Middle frontal gyrus (tissue), 1 donor: ENCODE measurements around the gene NXT1.
A peak's percentile ranks its signal among the peaks of the same experiment; 100 is the strongest.
"Not testable (repeated sequence)": the region's sequence is repeated elsewhere in the genome, so short reads cannot be mapped to it uniquely, and the experiment has no call there.

Source experiments
- DNase-seq: peaks from one replicate; pipeline ENCODE4 v3.0.0-alpha.2; 2015; ENCODE audit warnings: low spot score; ENCODE audit errors: extremely low spot score

NXT1 gene

DNA sequence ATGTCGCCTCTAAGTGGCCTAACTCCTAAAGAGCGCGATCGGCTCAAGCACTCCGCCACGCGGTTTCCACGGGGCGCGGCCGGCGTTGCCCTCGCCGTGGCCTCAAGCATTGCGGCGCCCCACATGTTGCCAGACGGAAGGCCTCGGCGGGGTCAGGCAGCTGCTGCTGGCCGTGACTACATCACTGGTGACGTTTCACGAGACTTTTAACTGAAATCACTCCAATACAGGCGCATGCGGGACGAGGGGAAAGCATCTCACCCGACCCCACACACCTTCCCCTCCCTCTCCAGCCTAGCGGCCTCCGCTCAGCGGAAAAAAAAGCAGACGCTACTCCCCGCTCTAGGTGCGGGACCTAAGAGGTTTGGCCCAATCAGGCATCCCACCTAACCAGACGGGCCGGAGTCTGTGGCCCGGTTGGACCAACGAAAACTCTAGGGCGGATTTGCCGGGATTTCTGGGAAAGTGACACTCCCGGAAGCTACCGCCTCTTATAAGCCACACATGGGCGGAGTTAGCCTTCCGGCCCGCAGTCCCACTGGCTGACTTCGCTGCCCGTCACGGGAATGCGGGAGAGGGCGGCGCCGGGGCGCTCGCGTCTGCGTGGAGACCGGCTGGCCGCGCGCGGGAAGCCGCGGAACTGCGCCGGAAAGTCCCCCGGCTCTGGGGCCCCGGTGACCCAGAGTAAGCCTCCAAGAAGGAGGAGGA lies at the start of gene NXT1:
Gene NXT1, plus strand, starts transcription at position 596 of the 708 bp plus-strand sequence. CDS start 3,251 bp downstream, outside the sequence.
- DNase-seq: peak; percentile 95

DNA sequence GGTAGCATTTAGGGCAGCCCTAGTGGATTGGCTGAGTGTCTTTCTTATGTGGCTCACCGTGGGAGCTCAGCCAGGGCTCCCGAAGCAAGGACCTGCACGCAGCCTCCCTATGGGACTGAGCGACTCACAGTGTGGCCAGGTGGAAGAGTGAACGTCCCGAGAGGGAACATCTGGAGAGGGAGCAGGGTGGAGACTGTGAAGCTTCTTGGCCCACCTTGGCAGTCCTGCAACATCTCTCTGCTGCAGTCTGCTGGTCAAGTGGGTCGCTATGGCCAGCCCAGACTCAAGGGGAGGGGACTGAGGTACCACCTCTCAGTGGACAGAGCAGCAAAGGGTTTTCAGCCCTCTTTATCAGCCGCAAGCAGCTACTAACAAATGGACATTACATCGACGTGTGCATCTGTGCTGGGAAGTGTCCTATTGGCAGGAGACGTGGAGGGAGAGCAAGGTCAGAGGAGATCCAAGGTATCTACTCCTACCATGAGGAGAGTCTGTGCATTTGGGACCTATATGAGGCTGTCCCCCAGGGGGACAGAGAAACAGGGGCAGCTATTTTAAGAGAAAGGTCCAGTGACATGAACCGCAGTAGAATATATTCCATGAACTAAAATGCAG lies 49.0 kb upstream of the NXT1 start:
- DNase-seq: no peak

DNA sequence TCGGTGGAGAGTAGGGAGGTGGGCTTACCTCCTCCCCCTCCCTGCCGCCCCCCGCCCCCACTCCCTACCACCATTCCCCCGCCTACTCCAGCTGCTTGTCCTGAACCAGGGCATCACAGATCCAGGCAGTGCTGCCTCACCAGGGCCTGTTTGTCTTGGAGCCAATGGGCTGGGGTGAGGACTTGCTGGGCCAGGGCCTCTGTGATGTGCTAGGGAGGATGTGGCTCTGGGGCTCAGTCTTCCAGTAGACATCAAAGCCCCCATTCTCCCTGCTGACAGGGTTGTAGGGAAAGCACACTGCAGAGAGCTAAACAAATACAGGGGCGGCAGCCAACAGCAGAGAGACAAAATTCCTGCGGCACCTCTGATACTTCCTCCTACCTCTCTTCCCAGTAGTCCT lies 48.2 kb upstream of the NXT1 start:
- DNase-seq: no peak

DNA sequence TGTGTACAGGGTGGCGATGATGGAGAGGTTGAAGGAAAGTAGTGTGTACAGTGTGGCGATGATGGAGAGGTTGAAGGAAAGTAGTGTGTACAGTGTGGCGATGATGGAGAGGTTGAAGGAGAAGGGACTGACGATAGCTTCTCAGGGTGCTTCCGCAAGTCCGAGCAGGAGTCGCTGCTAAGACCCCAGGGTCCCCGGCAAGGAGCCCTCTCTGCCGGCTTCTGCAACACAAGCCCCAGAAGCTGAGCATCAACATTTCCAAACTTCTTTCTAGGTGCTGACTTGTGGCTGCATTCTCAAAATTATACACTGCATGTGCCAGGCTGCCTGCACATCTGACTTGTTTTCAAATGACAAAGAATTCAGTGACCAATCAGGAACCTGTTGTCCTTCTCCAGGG lies 47.8 kb upstream of the NXT1 start:
- no peak for DNase-seq

DNA sequence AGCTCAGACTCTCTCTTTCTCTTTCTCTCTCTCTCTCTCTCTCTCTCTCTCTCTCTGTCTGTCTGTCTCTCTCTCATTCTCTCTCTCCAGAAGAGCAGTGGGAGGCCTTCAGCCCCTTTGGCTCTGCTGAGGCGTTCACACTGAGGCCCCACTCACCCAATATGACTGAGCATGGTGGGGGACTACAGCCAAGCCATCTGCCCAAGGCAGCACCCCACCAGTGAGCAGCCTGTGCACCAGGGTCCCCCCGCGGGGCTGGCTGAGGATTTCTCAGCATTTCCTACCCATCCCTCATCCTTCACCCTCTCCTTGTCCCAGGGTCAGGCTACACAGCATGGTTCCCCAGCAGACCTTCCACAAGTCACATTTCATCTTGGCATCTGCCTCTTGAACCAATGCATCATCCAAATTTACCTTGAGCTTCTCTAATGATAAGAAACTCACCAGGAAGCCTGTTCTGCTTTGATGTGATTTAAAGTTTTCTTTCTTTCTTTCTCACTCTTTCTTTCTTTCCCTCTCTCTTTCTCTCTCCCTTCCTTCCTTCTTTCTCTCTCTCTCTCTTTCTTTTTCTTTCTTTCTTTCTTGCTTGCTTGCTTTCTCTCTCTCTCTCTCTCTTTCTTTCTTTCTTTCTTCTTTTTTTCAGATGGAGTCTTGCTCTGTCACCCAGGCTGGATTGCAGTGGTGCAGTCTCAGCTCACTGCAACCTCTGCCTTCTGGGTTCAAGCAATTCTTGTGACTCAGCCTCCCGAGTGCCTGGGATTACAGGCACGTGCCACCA lies 47.1 kb upstream of the NXT1 start:
- DNase-seq: no peak

DNA sequence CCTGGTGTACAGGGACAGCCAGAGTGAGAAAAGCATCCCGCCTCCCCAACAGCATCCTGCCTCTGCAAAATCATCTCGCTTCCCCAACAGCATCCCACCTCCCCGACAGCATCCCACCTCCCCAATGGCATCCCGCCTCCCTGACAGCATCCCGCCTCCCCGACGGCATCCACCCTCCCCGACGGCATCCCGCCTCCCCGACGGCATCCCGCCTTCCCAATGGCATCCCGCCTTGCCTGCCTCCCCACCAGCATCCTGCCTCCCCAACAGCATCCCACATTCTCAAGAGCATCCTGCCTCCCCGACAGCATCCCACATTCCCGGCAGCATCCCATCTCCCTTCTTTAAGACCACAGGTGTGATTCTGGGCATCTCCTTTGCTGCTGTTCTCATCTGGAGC lies 46.0 kb upstream of the NXT1 start:
- no peak for DNase-seq

DNA sequence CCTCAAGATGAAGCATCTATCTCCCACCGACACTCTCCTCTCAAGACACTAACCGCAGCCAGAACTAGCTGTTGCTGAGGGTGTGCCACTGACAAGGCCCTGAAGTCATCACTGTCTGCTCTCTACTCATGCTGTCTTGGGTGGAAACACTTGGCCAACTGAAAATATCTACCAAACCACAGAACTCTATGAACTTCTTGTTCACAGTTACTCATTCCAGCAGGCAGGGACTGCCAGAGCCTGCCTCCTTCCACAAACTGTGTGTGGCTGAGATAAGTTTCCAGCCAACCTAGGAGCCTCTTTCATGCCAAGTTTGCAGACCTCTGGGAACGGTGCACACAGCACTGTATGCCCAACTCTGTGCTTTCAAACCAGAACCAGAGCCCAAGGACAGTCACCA lies 45.5 kb upstream of the NXT1 start:
- no peak for DNase-seq

DNA sequence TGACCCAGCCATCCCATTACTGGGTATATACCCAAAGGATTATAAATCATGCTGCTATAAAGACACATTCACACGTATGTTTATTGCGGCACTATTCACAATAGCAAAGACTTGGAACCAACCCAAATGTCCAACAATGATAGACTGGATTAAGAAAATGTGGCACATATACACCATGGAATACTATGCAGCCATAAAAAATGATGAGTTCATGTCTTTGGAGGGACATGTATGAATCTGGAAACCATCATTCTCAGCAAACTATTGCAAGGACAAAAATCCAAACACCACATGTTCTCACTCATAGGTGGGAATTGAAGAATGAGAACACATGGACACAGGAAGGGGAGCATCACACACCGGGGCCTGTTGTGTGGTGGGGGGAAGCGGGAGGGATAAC lies 43.2 kb upstream of the NXT1 start:
- DNase-seq: not testable (repeated sequence)

DNA sequence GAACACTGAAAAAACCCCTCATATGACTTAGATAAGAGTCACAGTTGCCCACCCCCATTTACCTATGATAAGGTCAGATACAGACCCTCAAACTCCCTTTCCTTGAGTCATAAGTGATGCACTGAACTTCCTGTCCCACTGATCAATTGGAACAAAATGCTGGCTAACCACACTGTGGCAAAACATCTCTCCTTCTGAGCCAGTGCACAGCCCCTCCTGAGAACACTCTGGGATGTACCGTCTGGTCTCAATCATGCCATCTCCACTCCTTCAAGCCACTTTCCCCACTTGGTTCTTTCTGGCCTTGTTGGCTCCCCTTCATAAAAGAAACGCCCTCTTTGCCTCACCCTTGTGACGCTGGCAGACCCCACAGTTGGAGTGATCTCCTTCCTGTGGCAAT lies 42.6 kb upstream of the NXT1 start:
- DNase-seq: no peak

DNA sequence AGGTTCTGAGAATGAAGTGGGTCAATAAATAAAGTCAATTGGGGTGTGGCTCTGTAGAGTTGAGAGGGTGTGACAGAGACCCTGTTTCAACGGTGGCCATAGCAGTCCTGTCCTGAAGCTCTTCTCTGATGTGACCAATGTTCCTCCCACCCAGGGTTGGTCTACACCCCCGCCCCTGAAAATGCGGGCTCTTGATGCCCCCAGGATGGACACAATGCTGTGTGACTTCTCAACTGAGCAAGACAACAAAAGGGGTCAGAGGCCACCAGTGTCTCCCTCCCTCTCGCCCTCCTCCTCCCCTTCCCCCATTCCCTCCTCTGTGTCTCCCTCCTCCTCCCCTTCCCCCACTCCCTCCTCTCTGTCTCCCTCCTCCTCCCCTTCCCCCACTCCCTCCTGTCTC lies 41.7 kb upstream of the NXT1 start:
- DNase-seq: no peak

DNA sequence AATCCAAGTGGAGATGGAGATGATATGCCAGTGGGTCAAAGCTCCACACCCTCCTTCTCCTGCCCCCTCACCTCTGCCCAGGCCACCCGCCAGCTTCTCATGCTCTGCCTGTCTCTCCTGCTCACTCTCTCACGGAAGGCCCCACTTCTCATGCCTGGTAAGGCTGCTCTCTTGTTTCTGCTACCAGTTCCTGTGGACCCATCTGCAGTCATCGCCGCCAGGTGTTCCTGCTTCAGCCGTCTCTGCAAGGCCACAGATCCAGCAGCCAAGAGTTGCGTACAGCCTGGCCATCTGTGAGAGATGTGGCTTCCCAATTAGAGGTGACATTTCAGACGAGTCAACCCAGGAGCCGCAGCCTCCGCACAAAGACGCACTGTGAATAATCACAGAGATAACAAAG lies 40.8 kb upstream of the NXT1 start:
- no peak for DNase-seq

DNA sequence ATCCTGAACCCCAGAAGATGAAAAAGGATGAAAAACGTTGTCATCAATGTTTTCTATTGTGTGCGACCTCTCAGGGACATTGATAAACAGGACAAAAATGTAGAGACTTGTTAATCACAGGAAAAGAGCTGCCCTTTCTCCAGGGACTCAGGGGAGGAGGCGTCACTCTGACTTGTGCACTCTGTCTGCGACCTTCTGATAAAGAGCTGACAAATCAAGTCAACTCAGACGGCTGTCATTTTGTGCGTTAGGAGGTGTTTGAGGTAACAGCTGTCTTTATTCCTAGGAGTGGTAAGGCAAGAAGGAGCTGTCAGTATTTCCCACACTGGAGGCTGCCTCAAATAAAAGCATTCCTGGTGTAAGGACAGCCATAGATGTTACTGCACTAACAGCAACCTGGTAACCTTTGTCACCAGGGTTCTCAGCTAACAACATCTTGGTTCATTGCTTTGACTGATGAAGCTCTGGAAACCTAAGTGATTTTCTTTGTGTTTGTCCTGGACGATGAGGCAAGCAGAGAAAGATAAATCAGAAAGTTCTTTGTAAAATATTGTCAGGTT lies 38.6 kb upstream of the NXT1 start:
- DNase-seq: no peak

DNA sequence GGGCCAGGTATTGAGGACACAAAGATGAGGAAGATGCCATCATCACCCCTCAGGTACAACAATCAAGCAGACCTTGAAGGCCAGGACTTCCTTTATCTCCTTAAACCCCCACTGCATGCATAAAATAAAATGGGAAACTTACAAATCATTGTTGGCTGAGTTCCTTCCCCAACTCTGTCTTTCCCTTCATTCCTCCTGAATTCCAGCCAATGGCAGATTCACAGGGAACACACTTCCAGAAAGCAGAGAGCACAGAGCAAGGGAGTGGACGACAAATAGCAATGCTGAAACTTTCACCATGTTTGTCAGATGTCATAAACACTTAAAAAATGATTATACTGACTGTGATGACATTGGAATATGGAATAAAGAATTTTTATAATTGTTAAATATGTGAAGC lies 37.3 kb upstream of the NXT1 start:
- DNase-seq: no peak

DNA sequence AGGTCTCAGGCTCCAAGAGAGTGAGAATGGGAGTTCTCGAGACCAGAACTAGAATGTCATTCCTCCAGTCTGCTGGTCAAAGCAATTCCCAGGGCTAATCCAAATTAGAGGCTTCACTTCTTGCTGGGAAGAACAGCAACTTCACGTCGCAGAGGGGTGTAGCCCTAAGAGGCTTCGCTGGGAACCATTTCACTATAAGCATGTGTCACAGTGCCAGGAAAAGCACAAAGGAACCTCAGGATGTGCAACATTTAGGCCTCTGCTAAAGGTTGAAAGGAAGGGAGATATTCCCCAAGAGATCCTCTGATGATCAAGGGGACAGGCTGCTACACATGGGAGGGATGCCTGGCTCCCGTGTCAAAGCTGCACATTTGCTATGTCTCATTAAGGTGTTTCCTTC lies 35.9 kb upstream of the NXT1 start:
- DNase-seq: no peak

DNA sequence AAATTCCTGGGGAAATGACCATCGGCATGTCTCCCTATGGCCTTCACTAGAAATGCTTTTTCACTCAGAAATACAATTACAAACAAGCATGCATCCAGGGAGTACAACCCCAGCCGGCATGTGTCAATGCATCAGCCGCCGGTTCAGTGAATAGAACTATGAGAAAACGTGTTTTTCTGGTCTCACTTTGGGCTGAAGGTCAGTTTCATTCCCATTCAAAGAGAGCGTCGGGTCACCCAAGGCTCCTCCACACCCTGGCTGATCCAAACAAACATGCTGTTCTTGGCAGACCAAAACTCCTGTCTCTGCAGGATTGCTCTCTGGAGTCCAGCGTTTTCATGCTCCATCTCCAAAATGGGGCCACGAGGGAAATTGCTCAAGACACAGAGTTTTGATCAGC lies 35.5 kb upstream of the NXT1 start:
- no peak for DNase-seq

DNA sequence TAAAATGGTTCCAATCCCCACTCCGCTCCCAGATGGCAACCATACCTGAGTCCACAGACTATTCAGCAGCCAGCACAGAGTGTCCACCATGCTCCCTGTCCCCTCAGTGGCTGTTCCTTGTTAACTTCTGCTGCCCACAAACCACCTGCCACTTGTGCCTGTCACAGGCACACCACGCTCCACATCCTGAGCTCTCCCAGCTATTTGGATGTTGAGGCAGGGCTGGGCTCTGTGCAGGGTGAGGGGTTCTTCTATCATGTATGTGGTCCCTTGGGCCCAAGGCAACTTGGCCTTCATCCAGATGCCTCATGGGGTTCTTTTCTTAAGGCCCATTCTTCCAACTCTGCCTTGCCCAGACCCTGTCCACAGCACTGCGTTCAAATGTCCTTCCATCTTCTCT lies 34.0 kb upstream of the NXT1 start:
- no peak for DNase-seq

DNA sequence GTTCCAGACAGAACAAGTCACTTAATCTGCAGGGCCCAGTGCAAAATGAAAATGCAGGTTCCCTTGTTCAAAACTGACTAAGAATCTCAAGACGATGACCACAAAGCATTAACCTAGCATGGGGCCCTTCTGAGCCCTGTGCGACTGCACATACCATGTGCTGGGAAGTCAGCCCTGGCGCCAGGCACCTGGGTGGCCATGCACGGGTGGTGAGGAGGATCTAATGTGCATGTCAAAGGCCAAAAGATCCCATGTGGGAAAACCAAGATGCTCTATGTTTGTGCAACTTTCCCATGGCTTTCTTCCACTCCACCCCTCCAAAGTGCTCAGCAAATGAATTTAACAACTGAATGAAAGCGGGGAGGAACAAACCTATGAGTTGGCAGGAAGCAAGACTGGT lies 33.5 kb upstream of the NXT1 start:
- DNase-seq: no peak

DNA sequence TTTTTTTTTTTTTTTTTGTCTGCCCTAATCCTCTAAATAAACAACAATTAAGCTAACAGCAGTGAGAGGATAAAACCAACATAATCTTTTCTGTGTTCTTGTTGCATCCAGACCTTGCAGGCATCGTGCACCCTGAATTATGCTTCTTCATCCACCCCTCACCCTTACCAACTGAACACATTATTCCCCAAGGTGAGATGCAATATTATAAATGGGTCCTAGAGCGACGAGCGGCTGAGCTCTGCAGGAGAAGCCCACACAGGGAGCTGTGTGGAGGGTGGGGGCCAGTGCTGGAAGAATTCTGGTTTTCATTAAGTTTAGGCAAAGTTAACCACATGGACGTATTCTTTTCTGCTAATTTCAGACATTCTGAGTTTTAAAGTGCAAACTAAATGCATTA lies 32.2 kb upstream of the NXT1 start:
- no peak for DNase-seq

DNA sequence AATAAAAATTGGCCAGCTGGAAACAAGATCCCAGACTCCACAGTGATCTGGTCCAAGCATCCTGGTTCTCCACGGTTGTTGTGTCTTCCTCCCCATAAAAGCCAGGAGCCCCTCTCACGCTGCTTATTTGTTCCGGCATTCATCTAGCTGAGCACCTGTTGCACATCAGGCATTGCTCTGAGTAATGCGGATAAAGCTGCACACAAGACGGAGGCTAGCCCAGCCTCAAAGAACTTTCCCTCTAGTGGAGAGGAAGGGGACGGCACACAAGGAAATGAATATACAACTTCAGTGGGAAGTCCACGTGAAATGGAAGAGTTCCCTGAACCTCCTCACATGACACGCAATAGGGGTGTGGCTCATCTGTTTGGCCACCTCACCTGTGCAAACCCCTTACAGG lies 30.3 kb upstream of the NXT1 start:
- no peak for DNase-seq

DNA sequence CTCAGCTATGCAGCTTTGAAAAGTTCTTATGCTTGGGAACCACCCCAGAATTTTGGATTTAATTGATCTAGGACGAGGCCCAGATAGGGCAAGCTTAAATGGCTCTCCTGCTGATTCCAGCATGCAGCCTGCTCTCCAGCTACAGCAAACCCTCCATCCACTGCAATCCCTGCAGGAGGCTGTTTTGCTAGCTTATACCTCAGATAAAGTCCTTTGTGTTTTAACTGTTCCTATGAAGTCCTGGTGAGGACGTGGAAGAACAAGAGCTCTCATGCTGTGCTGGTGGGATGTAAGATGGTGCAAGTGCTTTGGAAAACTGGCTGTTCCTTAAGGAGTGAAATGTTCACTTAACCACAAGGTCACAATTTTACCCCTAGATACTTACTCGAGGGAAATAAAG lies 25.5 kb upstream of the NXT1 start:
- no peak for DNase-seq

DNA sequence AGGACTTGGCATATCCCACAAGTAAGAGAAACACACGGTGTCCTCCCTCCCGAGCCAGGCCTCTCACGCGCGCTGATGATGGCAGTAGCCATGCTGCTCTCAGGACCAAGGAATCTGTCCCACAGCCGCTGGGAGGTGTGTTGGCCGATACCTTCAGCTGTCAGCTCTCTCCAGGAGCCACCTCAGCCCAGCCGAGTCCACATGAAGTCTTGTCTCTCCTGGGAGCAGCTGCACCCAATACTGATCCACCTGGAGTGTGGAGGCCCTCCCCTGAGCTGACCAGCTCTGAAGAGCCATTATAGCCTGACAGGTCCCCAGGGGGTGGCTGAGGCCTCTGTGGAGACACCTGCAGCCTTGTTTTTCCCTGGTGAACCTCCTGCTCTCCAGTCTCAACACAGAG lies 23.8 kb upstream of the NXT1 start:
- no peak for DNase-seq

DNA sequence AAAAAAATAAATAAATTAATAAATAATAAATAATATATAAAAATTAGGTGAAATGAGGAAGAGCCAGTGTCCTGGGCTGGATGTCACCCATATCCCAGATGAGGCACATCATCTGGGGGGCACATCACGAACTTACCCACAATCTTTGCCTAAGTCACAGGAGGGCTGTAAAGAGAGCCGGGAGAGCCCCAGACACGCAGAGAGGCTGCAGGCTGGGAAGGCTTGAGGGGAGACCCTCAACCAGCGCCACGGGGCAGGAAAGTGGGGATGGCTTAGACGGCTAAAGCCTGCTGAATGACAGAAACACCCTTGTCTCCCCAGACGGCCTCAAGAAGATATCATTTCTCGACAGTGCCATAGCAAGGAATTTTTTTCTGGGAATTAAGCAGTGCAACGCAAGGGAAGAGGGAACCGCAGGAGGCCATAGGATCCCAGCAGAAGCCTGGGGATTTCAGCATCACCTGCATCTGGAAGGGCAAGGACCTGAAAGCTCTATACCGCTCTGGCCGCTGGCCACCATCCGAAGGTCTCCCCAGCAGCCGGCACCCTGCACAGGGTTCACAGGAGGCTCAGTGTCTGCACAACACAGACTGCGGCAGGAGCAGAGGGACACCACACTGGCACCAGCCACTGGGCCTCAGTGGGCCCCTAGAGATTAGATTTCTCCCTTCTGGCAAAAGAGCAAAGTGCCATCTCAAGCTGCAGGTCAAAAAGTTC lies 22.8 kb upstream of the NXT1 start:
- no peak for DNase-seq
